LNCAP (cell line): ENCODE results near the gene MYADML2.

Source experiments
- CTCF ChIP-seq: fragments of 450-650 bp; IDR thresholded peaks from 2 replicates; pipeline ENCODE4 v1.5.1; 2017; ENCODE audit warnings: mild to moderate bottlenecking

The MYADML2 gene

GRCh38 chr17:81952792-81953228 is 5.8 kb upstream of the MYADML2 start:
- TF ChIP-seq CTCF, result no peak

GRCh38 chr17:81951785-81952684 is 5.0 kb upstream of the MYADML2 start:
- TF ChIP-seq CTCF, result no peak

- no peak for TF ChIP-seq CTCF
These were observed 3.5 kb upstream of the MYADML2 start for GRCh38 chr17:81950501-81950900.

GRCh38 chr17:81948635-81949378 is 1.8 kb upstream of the MYADML2 start:
- no peak for TF ChIP-seq CTCF

GRCh38 chr17:81944858-81945257 is 2.2 kb downstream of the MYADML2 start:
- TF ChIP-seq CTCF, result no peak

GRCh38 chr17:81942167-81942553 is 4.9 kb downstream of the MYADML2 start:
- TF ChIP-seq CTCF, result no peak

GRCh38 chr17:81941484-81942166 is 5.4 kb downstream of the MYADML2 start:
- no peak for TF ChIP-seq CTCF
